Ovary (tissue), 9 donors: ENCODE measurements around the gene ENTPD2. TPM values are rescaled to one million over a fixed set of nuclear protein-coding genes. Genes with fewer than 3 reads are reported as not detected.

Experiments
- DNase-seq, 5 donors: peaks; one replicate each; pipeline ENCODE4 v3.0.0-alpha.2; 2019 to 2020
- H3K27ac ChIP-seq, 2 donors: fragments of 200-600 bp; one replicate each; pipeline versions ENCODE4 v1.5.1 to v1.8.0; 2019 to 2022
- H3K27me3 ChIP-seq: fragments of 200-600 bp; one replicate; pipeline ENCODE4 v1.8.0; 2022
- H3K36me3 ChIP-seq: fragments of 200-600 bp; sonication (generic); one replicate; pipeline ENCODE4 v1.5.1; 2019
- H3K4me1 ChIP-seq: one replicate; pipeline ENCODE4 v1.8.1; 2013; ENCODE audit warnings: mild to moderate bottlenecking, moderate library complexity; ENCODE audit not compliant: insufficient read depth
- H3K4me3 ChIP-seq: fragments of 200-600 bp; sonication (generic); one replicate; pipeline ENCODE4 v1.5.1; 2017
- H3K9me3 ChIP-seq, 2 donors: fragments of 200-600 bp in 1 of 2; sonication (generic) in 1 of 2; one replicate each; pipeline versions ENCODE4 v1.5.1 to v1.8.1; 2013 to 2019; ENCODE audit warnings: mild to moderate bottlenecking in 1 of 2, moderate library complexity in 1 of 2
- EP300 ChIP-seq: sonication (generic); formaldehyde crosslinking; IDR thresholded peaks from one replicate; pipeline ENCODE4 v1.6.1; 2017; ENCODE audit warnings: antibody characterized with exemption
- POLR2A ChIP-seq: fragments of 450-650 bp; IDR thresholded peaks from one replicate; pipeline ENCODE4 v1.6.1; 2017; ENCODE audit warnings: antibody characterized with exemption, mild to moderate bottlenecking, moderate library complexity
- WGBS, 3 donors: extraction: QIAGEN DNeasy Blood & Tissue Kit in 1 of 3; methylation state at CpG; one replicate each; pipeline versions ENCODE4 v1.1.5 to v1.1.7; 2013 to 2017; 5-methylcytosine and 5-hydroxymethylcytosine counted together
- intact Hi-C, 4 donors: fragments of 100-400 bp; cut with DNase I; formaldehyde crosslinking; loops; one replicate each; pipeline versions ENCODE4 v1.11.0 to v1.15.1; 2022 to 2023
- polyA plus RNA-seq, 2 donors: library from polyadenylated mRNA; stranded (reverse); fragments of 200-250 nt in 1 of 2; fragments of 350-450 nt in 1 of 2; fragmentation: Illumina TruSeq in 1 of 2; extraction: RNeasy Lipid Tissue Mini Kit (QIAGEN cat#74804) in 1 of 2; gene quantifications; one replicate each; pipeline ENCODE4 v1.2.3, GENCODE V29; 2013 to 2014
- total RNA-seq, 7 donors: library from RNA; depleted of rRNA in 2 of 7; stranded (reverse); fragments of >200 nt in 2 of 7; fragmentation: NEBNext Ultra II Directional in 3 of 7; extraction: Animal tissue kit (Norgen Biotek cat#: 25700) in 3 of 7; gene quantifications; one replicate each; pipeline versions ENCODE4 v1.1.0 to v1.2.4, GENCODE V29; 2016 to 2023
- TF ChIP-seq, protein P1 (sequence below), 3 donors: fragments of 450-650 bp in 2 of 3; fragments of 200-600 bp in 1 of 3; IDR thresholded peaks; one replicate each; pipeline versions ENCODE4 v1.5.1 to v1.8.0; 2016 to 2022; ENCODE audit warnings: antibody characterized with exemption in 3 of 3, mild to moderate bottlenecking in 1 of 3
- donor health status: DM: no; HTN: no; CAD: no; lungs with moderate emphysema.
- donor health status: DM: no; HTN: no; CAD: no.
- donor health status: Bipolar disorder and iron deficiency.
- donor health status: DM: yes; HTN: yes; CAD: no.
- donor health status: DM: no; HTN: no; CAD: no.
- donor health status: DM: yes; HTN: yes; CAD: no.

Gene ENTPD2
- total and polyA plus RNA-seq, 9 donors = 0.12 to 5.1 (median 0.87) TPM

DNA sequence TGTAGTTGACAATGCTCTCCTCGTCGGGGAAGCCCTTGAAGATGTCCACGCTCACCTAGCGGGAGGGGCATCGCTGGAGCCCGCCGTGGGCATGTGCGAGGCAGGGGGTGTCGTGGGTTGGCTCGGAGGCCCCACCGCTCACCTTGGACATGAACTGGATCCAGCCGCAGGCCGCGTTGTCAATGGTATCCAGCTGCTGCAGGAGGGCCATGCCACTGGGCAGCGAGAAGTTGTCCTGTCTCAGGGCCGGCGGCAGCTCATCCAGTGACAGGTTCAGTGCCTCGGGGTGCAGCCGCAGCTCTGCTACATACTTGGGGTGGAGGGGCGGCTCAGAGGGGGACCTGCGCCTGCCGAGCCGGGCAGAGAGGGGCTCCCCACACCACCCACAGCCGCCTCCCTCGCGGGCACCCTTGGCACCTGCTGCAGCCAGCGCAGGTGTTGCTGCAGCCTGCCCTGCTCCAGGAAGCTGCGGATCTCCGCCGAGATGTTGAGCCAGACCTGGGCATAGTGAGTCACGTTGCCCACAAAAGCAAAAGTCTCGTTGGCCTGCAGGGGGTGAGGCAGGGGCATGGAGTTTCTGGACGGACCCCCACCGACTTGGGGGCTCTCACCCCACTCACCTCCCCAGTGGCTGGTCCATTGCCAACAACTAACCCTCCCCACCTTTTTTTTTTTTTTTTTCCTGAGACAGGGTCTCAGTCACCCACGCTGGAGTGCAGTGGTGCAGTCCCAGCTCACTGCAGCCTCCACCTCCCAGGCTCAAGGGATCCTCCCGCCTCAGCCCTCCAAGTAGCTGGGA lies 34.9 kb downstream of the ENTPD2 start:
- no peaks in the 10 kb centered on the region for H3K27me3 ChIP-seq
- TF ChIP-seq EP300 (no peak), POLR2A (no peak)
- TF ChIP-seq, protein P1, sequence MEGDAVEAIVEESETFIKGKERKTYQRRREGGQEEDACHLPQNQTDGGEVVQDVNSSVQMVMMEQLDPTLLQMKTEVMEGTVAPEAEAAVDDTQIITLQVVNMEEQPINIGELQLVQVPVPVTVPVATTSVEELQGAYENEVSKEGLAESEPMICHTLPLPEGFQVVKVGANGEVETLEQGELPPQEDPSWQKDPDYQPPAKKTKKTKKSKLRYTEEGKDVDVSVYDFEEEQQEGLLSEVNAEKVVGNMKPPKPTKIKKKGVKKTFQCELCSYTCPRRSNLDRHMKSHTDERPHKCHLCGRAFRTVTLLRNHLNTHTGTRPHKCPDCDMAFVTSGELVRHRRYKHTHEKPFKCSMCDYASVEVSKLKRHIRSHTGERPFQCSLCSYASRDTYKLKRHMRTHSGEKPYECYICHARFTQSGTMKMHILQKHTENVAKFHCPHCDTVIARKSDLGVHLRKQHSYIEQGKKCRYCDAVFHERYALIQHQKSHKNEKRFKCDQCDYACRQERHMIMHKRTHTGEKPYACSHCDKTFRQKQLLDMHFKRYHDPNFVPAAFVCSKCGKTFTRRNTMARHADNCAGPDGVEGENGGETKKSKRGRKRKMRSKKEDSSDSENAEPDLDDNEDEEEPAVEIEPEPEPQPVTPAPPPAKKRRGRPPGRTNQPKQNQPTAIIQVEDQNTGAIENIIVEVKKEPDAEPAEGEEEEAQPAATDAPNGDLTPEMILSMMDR (IDR thresholded peaks at IDR 0.05) = no peak
- H3K27ac ChIP-seq = no peak overlapping the region
- intact Hi-C loops = no loop called here
- H3K9me3 ChIP-seq = no peaks in the 10 kb centered on the region
- no peaks in the 10 kb centered on the region for H3K36me3 ChIP-seq
- no peak for DNase-seq
- no peak overlapping the region for H3K4me3 ChIP-seq
- H3K4me1 ChIP-seq = no peaks in the 10 kb centered on the region
- WGBS, 3 donors = 90 to 93% (median 93%) methylated on average over 36 of the region's 36 CpGs

DNA sequence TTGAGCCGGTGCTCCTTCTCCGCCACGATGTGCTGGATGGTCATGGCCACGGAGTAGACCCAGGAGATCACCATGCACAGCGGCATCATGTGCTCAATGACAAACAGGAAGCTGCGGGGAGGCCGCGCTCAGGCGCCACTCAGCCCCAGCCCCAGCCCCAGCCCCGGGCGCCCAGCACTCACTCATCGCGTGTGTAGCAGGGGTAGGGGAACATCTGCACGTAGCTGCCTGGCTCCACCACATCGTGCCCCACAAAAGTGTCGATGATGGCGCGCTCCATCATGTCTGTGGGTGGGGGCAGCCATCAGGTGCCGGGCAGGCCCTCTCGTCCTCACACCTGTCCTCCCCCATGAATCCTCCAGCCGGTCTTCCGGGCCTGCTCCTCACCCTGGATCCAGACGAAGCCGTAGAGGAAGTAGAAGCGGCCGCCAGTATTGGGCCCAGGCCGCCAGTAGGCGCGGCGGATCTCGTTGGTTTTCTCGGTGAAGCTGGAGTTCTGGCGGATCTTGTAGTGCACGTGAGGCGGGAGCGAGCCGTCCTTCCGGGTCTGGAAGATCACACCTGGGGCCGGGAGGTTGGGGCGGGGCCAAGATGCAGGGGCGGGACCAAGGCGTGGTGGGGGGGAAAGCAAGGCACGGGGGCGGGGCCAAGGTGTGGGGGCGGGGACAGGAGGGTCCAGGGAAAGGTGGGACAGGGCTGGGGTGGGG lies 35.9 kb downstream of the ENTPD2 start:
- TF ChIP-seq POLR2A (no peak), EP300 (no peak)
- TF ChIP-seq, protein P1 (IDR thresholded peaks at IDR 0.05) = no peak
- H3K36me3 ChIP-seq = no peaks in the 10 kb centered on the region

DNA sequence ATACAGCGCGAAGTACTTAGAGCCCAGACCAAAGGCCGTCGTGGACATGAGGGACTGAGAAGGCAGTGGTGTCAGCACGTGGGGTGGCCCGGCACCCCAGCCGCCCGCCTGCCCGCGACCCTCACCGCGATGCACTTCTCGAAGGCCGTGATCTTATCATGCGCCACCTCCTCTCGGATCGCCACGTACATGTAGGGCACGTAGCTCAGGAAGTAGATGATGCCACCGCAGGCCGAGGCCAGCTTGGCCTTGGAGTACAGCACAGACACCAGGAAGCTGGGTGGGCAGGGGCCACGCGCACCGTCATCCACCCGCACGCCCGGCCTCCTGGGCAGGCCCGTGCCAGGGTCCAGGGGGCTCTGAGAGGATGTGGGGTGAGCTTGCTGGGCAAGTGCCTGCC lies 36.8 kb downstream of the ENTPD2 start:
- Histone ChIP-seq H3K9me3 (no peaks in the 10 kb centered on the region), H3K4me3 (no peak overlapping the region), H3K36me3 (no peaks in the 10 kb centered on the region), H3K27me3 (no peaks in the 10 kb centered on the region), H3K4me1 (no peaks in the 10 kb centered on the region), H3K27ac (no peak overlapping the region)
- no peak for TF ChIP-seq EP300
- no peak for TF ChIP-seq POLR2A
- TF ChIP-seq, protein P1 (IDR thresholded peaks at IDR 0.05) = no peak
- WGBS, 3 donors = 96 to 98% (median 97%) methylated on average over 28 of the region's 28 CpGs
- intact Hi-C loops = no loop called here
- no peak for DNase-seq

More for the DNA sequence above, 35.9 kb downstream of the ENTPD2 start:
- Histone ChIP-seq H3K9me3 (no peaks in the 10 kb centered on the region), H3K4me3 (no peak overlapping the region), H3K27ac (no peak overlapping the region), H3K27me3 (no peaks in the 10 kb centered on the region), H3K4me1 (no peaks in the 10 kb centered on the region)
- no peak for DNase-seq
- WGBS, 3 donors = 88 to 93% (median 90%) methylated on average over 40 to 45 of the region's 45 CpGs
- intact Hi-C loops = no loop called here

DNA sequence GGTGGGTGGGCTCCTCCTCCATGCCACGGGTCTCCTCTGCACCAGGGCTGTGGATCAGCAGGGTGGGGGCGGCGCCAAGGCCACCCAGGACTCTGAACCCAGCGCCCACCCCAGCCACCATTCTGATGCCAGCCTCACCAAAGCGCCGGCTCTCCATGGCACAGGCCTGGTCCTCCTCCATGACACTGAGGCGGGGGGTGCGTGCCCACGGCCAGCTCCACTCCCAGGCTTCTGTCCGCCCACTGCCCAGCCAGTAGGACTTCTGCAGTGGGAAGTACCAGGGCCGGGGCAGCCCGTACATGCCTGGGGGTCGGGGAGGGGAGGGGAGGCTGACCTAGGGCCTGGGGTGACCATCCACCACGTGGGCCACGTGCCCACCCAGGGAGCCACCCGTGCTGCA lies 37.4 kb downstream of the ENTPD2 start:
- 92 to 95% (median 93%) methylated on average over 10 to 16 of the region's 16 CpGs for WGBS, 3 donors
- Histone ChIP-seq H3K36me3 (no peaks in the 10 kb centered on the region), H3K4me1 (no peaks in the 10 kb centered on the region), H3K9me3 (no peaks in the 10 kb centered on the region), H3K27ac (no peak overlapping the region), H3K27me3 (no peaks in the 10 kb centered on the region), H3K4me3 (no peak overlapping the region)
- intact Hi-C loops = no loop called here
- DNase-seq = no peak
- no peak for TF ChIP-seq EP300

DNA sequence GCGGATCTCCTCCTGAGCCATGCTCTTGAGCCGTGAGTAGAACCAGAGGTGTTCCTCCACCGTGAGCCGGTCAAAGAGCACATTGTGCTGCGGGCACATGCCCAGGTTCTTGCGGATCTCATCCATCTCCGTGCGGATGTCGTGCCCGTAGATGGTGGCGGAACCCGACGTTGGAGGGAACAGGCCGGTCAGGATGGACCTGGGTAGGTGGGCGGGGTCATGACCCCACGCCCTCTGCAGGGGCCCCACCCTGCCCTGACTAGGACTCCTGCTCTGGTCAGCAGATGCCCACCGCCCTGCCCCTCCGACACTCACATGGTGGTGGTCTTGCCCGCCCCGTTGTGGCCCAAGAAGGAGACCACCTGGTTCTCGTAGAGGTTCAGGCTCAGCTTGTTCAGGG lies 37.9 kb downstream of the ENTPD2 start:
- intact Hi-C loops = no loop called here
- no peak for TF ChIP-seq POLR2A
- TF ChIP-seq, protein P1 (IDR thresholded peaks at IDR 0.05) = no peak
- no peak for TF ChIP-seq EP300
- H3K36me3 ChIP-seq = no peaks in the 10 kb centered on the region

More for the DNA sequence above, 37.9 kb downstream of the ENTPD2 start:
- WGBS, 3 donors = 94 to 96% (median 95%) methylated on average over 21 of the region's 21 CpGs
- Histone ChIP-seq H3K27ac (no peak overlapping the region), H3K4me1 (no peaks in the 10 kb centered on the region), H3K27me3 (no peaks in the 10 kb centered on the region), H3K9me3 (no peaks in the 10 kb centered on the region), H3K4me3 (no peak overlapping the region)
- no peak for DNase-seq
